DND-41 (cell line): ENCODE measurements around the gene SERPINA5.

Source experiments
- CTCF ChIP-seq: IDR thresholded peaks from 2 replicates; pipeline ENCODE4 v1.5.1; 2012; ENCODE audit warnings: borderline replicate concordance, low read length, moderate library complexity, mild to moderate bottlenecking; ENCODE audit not compliant: poor library complexity, severe bottlenecking; ENCODE audit errors: extremely low read depth
- EZH2 ChIP-seq: IDR thresholded peaks from 3 replicates; pipeline ENCODE4 v1.6.1; 2012; ENCODE audit warnings: borderline replicate concordance, low read depth, mild to moderate bottlenecking, moderate library complexity, low read length, inconsistent platforms; ENCODE audit not compliant: severe bottlenecking

DNA sequence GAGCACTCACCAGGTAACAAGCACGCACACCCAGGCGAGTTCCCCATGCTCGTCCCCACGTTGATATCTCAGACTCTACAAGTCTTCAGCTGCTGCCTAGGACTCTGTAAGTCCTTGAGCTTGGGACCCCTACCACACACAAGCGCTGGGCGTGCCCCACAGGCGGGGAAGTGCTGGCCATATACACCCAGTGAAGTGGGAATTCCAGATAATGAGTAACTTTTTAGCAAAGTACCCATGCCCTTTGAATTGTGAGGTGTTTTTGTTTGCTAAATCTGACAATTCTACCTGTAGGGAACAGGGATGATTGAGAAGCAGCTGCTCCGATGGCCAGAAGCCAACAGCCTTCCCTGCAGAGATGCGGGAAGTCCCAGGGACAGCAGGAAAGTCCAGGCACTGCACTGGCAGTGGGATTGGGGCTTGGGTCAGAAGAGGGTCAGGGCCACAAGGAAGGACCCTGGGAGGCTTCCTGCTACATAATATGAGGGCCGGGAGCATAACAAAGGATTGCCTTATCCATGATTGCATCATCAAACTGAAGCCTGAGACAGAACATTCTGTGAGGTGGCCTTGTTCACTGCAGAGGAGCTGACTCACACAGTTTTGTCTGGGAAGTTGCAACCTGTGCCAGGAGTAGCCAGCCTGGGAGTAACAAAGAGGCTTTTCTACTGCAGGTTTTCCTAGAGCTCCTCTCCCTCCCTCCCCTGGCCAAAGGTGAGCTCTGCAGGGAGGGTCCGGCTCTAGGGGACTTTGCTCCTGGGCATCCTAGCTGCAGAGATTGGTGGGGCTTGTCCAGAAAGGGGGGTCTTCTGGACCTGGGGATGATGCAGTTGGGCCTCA lies 17.8 kb downstream of the SERPINA5 start:
- no peak for TF ChIP-seq CTCF
- TF ChIP-seq EZH2, result no peak
